Eye (tissue), 1 donor: Measurements from ENCODE around the gene TRPV3.
A peak's percentile ranks its signal among the peaks of the same experiment; 100 is the strongest.
"Not testable (repeated sequence)": the region's sequence is repeated elsewhere in the genome, so short reads cannot be mapped to it uniquely, and the experiment has no call there.

ENCODE experiments used
- DNase-seq: peaks from one replicate; pipeline ENCODE4 v3.0.0-alpha.2; 2015

The TRPV3 gene

GRCh38 chr17:3573246-3574100 lies 15.9 kb upstream of the TRPV3 start:
- DNase-seq = no peak

GRCh38 chr17:3572231-3572630 lies 14.6 kb upstream of the TRPV3 start:
- DNase-seq = no peak

DNA sequence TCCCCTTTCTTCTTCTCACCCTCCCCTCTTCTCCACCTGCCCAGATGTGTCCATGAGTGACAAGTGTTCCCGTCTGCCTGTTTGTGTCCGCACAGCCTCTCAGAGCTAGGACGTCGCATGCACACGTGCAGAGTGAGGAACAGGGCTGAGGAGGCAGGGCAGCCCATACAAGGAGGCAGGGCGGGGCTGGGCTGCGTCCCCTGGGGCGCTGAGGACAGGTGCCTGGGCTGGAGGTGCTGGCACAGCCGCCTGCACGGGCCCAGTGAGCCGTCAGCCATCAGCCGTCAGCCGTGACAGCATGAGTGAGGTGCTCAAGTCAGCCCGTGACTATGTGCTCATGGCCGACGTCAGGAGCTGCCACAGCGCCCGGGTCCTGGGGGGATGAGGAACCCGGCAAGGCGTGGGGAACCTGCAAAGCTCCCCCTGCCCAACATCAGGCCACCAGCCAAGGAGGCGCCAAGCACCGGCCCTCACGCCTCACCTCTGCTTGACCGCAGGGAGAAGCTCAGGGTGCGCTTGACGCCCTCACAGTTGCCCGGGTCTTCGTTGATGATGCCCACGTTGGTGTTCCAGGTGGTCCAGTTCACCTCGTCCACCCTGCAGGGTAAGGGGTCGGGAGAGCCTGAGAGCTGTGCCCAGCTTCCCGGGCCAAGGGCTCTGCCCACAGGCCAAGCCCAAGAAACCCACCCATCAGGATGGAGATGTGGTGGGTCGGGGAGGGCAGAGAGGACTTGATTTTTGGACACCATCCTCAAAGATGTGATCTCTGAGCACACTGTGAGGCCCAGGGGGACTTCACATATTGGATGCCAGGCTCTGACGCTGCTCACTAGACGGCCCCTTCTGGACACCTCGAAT lies 13.7 kb upstream of the TRPV3 start:
- no peak for DNase-seq

DNA sequence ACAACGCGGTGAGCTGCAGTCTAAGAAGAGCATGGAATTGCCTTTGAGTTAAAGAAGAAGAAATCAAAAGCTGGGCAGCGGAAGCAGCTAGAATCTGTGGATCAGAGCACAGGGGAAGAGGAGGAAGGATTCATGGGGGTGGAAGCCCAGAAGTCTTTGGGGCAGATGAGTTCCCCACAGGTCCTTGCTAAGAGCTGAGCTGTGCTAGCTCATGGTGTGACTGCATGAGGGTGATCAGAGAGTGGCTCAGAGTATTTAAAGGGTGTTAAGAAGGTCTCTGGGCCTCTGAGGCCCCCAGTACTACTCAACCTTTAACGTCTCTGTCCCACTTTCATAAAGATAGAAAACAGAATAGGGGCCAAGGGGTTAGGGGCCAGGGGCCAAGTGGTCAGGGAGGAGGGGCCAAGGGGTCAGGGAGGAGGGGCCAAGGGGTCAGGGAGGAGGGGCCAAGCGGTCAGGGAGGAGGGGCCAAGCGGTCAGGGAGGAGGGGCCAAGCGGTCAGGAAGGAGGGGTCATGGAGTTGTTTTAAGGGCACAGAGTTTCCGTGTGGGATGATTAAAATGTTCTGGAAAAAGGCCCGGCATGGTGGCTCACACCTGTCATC lies 12.0 kb upstream of the TRPV3 start:
- no peak for DNase-seq

DNA sequence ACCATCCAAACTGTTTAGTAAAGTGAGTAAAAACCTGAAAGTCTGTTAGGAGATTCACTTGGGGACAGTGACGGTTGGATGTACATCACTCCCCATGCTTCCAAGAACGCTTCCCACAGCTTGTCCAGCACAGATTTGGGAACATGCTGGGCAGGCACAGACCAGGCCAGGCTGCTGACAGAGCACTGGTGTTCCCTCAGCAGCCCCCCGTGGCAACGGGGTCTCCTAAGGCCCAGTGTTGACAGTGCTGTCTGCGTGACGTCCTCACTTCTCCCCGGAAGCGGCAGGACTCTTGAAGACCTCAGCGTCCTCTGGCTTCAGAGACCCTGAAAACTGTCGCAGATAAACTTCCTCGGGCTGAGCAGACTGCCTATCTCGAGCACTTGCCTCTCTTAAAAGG lies 8.9 kb upstream of the TRPV3 start:
- DNase-seq = no peak

- DNase-seq = no peak
Observed at GRCh38 chr17:3565143-3565542, 7.5 kb upstream of the TRPV3 start.

DNA sequence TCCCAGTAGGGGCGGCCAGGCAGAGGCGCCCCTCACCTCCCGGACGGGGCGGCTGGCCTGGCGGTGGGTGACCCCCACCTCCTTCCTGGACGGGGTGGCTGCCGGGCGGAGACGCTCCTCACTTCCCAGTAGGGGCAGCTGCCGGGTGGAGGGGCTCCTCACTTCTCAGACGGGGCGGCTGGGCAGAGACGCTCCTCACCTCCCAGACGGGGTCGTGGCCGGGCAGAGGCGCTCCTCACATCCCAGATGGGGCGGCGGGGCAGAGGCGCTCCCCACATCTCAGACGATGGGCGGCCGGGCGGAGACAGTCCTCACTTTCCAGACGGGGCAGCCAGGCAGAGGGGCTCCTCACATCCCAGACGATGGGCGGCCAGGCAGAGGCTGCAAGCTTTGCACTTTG lies 6.6 kb upstream of the TRPV3 start:
- DNase-seq = not testable (repeated sequence)

DNA sequence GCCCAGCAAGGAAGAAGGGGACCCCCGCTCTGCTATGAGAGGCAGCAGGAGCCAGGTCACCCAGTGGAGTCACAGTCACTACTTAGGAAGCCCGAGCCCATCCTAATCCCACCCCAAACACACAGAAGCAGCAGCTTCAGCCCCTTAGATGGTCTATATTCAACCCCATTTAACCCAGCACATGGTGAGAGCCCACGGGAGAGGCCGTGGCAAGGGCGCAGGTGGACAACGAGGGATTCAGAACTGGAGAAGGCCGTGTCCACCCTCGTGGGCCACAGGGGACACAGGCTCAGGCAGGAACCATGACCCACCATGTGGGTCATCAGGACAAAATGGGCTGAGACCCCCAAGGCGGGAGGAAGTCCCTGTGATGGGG lies 1.6 kb upstream of the TRPV3 start:
- DNase-seq = no peak

- peak; percentile 42 for DNase-seq
Observed at GRCh38 chr17:3558603-3559269, 1.1 kb upstream of the TRPV3 start.

GRCh38 chr17:3556916-3557767 lies 470 bp downstream of the TRPV3 start:
- no peak for DNase-seq

GRCh38 chr17:3556239-3556915 lies 1.2 kb downstream of the TRPV3 start:
- no peak for DNase-seq

- no peak for DNase-seq
Observed at GRCh38 chr17:3555189-3555796, 2.3 kb downstream of the TRPV3 start.

- DNase-seq = no peak
Observed at GRCh38 chr17:3554440-3554839, 3.2 kb downstream of the TRPV3 start.

- no peak for DNase-seq
Observed at GRCh38 chr17:3553419-3554401, 3.9 kb downstream of the TRPV3 start.

GRCh38 chr17:3552916-3553315 lies 4.7 kb downstream of the TRPV3 start:
- no peak for DNase-seq

- no peak for DNase-seq
Observed at GRCh38 chr17:3551189-3551588, 6.4 kb downstream of the TRPV3 start.

- no peak for DNase-seq
Observed at GRCh38 chr17:3549610-3550162, 7.9 kb downstream of the TRPV3 start.

DNA sequence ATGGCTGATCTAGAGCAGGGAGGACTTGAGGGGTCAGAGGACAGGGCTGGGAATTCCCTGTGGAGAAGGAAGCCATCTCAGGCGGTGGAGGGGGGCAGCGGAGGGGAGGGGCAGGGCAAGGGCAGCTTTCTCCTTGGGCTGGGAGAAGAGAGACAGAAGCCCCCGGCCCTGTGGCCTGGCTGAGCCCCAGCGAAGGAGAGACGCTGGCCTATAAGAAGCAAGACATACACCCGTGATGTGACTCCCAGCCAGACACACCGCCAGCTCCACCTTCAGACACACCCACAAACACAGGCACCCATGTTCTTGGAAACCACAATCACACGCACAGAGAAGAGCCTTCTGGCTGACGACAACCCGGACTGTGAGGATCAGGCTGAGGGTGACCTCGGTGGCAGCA lies 10.0 kb downstream of the TRPV3 start:
- DNase-seq = no peak

DNA sequence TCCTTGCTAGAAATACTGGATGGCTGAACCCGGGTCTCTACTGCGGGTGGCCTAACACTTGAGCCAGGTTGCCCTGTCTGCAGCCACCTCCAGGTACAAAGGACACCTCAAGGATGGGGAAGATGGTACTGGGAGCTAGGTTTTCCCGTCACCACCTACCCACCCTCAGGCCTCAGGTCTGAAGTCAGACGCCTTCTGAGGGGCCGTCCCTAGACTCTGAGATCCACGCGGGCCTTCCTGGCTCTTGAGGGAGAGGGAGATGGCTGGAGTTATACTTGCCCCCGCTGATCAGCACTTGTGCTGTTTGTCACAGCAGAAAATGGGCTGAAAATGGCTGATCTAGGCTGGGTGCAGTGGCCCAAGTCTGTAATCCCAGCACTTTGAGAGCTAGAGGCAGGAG lies 10.6 kb downstream of the TRPV3 start:
- DNase-seq = no peak
